Neuronal stem cell (in vitro differentiated cells): ENCODE results near the gene GATAD2A.

Experiments
- DNase-seq: peaks from one replicate; pipeline ENCODE4 v3.0.0-alpha.2; 2013; ENCODE audit warnings: low spot score
- H2AFZ ChIP-seq: one replicate; pipeline ENCODE4 v1.6.1; 2013; ENCODE audit warnings: mild to moderate bottlenecking, low read length, inconsistent platforms
- H2AK5ac ChIP-seq: 2 replicates; pipeline ENCODE4 v1.6.1; 2013; ENCODE audit warnings: low read depth, mild to moderate bottlenecking, inconsistent platforms, low read length, moderate library complexity, mixed read lengths
- H2BK120ac ChIP-seq: 2 replicates; pipeline ENCODE4 v1.6.1; 2013; ENCODE audit warnings: low read depth, mild to moderate bottlenecking, inconsistent platforms, low read length, moderate library complexity, mixed read lengths
- H2BK12ac ChIP-seq: one replicate; pipeline ENCODE4 v1.6.1; 2013; ENCODE audit warnings: low read length, inconsistent platforms
- H2BK15ac ChIP-seq: 2 replicates; pipeline ENCODE4 v1.6.1; 2013; ENCODE audit warnings: mild to moderate bottlenecking, low read length, inconsistent platforms, mixed read lengths
- H2BK5ac ChIP-seq: one replicate; pipeline ENCODE4 v1.6.1; 2013; ENCODE audit warnings: inconsistent platforms, mild to moderate bottlenecking, low read length, moderate library complexity
- H3K14ac ChIP-seq: one replicate; pipeline ENCODE4 v1.6.1; 2013; ENCODE audit warnings: low read length, inconsistent platforms
- H3K18ac ChIP-seq: 2 replicates; pipeline ENCODE4 v1.6.1; 2013; ENCODE audit warnings: low read length, inconsistent platforms
- H3K23ac ChIP-seq: 2 replicates; pipeline ENCODE4 v1.6.1; 2013; ENCODE audit warnings: low read depth, mild to moderate bottlenecking, mixed read lengths, low read length, inconsistent platforms; ENCODE audit not compliant: poor library complexity
- H3K27ac ChIP-seq: replicated peaks from 3 replicates; pipeline ENCODE4 v1.5.1; 2013; ENCODE audit warnings: low read length, inconsistent platforms
- H3K27me3 ChIP-seq, 3 experiments: 2 replicates each; pipeline ENCODE4 v1.6.1; 2013; ENCODE audit warnings: low read length in 3 of 3, mild to moderate bottlenecking in 2 of 3, inconsistent platforms in 1 of 3, low read depth in 1 of 3, mixed read lengths in 1 of 3, moderate library complexity in 1 of 3; ENCODE audit not compliant: control insufficient read depth in 3 of 3, insufficient read depth in 3 of 3
- H3K36me3 ChIP-seq, 2 donors: replicated peaks in 1 of 2; 2 replicates each; pipeline ENCODE4 v1.6.1; 2013; ENCODE audit warnings: low read length in 2 of 2; ENCODE audit not compliant: control insufficient read depth in 2 of 2, insufficient read depth in 2 of 2
- H3K4ac ChIP-seq: 2 replicates; pipeline ENCODE4 v1.6.1; 2013; ENCODE audit warnings: inconsistent platforms, mild to moderate bottlenecking, low read length, moderate library complexity
- H3K4me1 ChIP-seq, 2 donors: 1 replicate in 1 of 2; 2 replicates in 1 of 2; pipeline ENCODE4 v1.6.1; 2013; ENCODE audit warnings: low read length in 2 of 2, low read depth in 1 of 2; ENCODE audit not compliant: control insufficient read depth in 2 of 2, insufficient read depth in 1 of 2
- H3K4me2 ChIP-seq: one replicate; pipeline ENCODE4 v1.6.1; 2013; ENCODE audit warnings: mild to moderate bottlenecking, low read length, inconsistent platforms; ENCODE audit not compliant: insufficient read depth, poor library complexity, severe bottlenecking
- H3K4me3 ChIP-seq, 2 donors: 2 replicates each; pipeline ENCODE4 v1.5.1; 2013; ENCODE audit warnings: low read length in 2 of 2, mild to moderate bottlenecking in 2 of 2, inconsistent platforms in 1 of 2, moderate library complexity in 1 of 2
- H3K79me1 ChIP-seq: one replicate; pipeline ENCODE4 v1.6.1; 2013; ENCODE audit warnings: low read depth, mild to moderate bottlenecking, inconsistent platforms, low read length, moderate library complexity
- H3K9ac ChIP-seq: one replicate; pipeline ENCODE4 v1.6.1; 2013; ENCODE audit warnings: mild to moderate bottlenecking, low read depth, low read length, inconsistent platforms; ENCODE audit not compliant: poor library complexity
- H3K9me3 ChIP-seq, 2 donors: replicated peaks in 1 of 2; 2 replicates each; pipeline versions ENCODE3 to v1.6.1; 2013; ENCODE audit warnings: low read length in 2 of 2, mild to moderate bottlenecking in 2 of 2, inconsistent platforms in 1 of 2, low read depth in 1 of 2, mixed read lengths in 1 of 2, moderate library complexity in 1 of 2; ENCODE audit not compliant: control insufficient read depth in 2 of 2, insufficient read depth in 1 of 2
- H4K8ac ChIP-seq: one replicate; pipeline ENCODE4 v1.6.1; 2013; ENCODE audit warnings: low read depth, mild to moderate bottlenecking, inconsistent platforms, low read length, moderate library complexity
- H4K91ac ChIP-seq: one replicate; pipeline ENCODE4 v1.6.1; 2013; ENCODE audit warnings: low read length, low read depth, mild to moderate bottlenecking, inconsistent platforms; ENCODE audit not compliant: poor library complexity
- WGBS, 2 donors: extraction: QIAGEN DNeasy Blood & Tissue Kit; methylation state at CpG; one replicate each; pipeline ENCODE4 v1.1.7; 2013; ENCODE audit warnings: missing lambda C conversion rate in 2 of 2, mixed read lengths in 1 of 2; ENCODE audit not compliant: insufficient read length in 2 of 2, insufficient replicate concordance in 1 of 2; ENCODE audit errors: extremely low coverage in 2 of 2; 5-methylcytosine and 5-hydroxymethylcytosine counted together

The GATAD2A gene

GRCh38 chr19:19489804-19490204 lies 84.3 kb downstream of the GATAD2A start:
- Histone ChIP-seq H3K27me3 (no peaks in the 10 kb centered on the region), H3K27ac (peak overlapping the region; percentile 64), H2AFZ (no peak overlapping the region), H2BK12ac (no peak overlapping the region), H3K9ac (peak overlapping the region; percentile 55), H3K4me2 (no peak overlapping the region), H3K36me3 (peaks cover 28 to 62% of the 10 kb centered on the region in 2 donors), H3K18ac (peak overlapping the region; percentile 76), H2BK5ac (no peak overlapping the region), H3K14ac (no peak overlapping the region), H3K9me3 (no peaks in the 10 kb centered on the region), H3K4ac (no peak overlapping the region), H3K4me3 (no peak overlapping the region), H4K91ac (no peak overlapping the region), H2AK5ac (peak overlapping the region; percentile 23), H2BK15ac (no peak overlapping the region), H3K79me1 (peaks cover 27% of the 10 kb centered on the region), H3K4me1 (peaks cover 28 to 35% of the 10 kb centered on the region in 2 donors), H4K8ac (no peak overlapping the region), H2BK120ac (no peak overlapping the region), H3K23ac (no peak overlapping the region)
- no CpG with 5 or more reads among the region's 9 CpGs for WGBS, 2 donors
- no peak for DNase-seq

GRCh38 chr19:19490214-19490968 lies 84.9 kb downstream of the GATAD2A start:
- Histone ChIP-seq H3K4ac (no peak overlapping the region), H3K9me3 (no peaks in the 10 kb centered on the region), H3K9ac (no peak overlapping the region), H4K8ac (no peak overlapping the region), H3K36me3 (peaks cover 26 to 60% of the 10 kb centered on the region in 2 donors), H3K27ac (peak overlapping the region; percentile 33), H2BK5ac (no peak overlapping the region), H3K18ac (no peak overlapping the region), H4K91ac (no peak overlapping the region), H3K79me1 (peaks cover 25% of the 10 kb centered on the region), H2BK120ac (no peak overlapping the region), H3K27me3 (no peaks in the 10 kb centered on the region), H2BK15ac (no peak overlapping the region), H3K4me2 (no peak overlapping the region), H2BK12ac (no peak overlapping the region), H3K4me1 (peaks cover 28 to 35% of the 10 kb centered on the region in 2 donors), H3K4me3 (no peak overlapping the region), H3K14ac (no peak overlapping the region), H2AK5ac (no peak overlapping the region), H2AFZ (no peak overlapping the region), H3K23ac (no peak overlapping the region)
- no CpG with 5 or more reads among the region's 20 CpGs for WGBS, 2 donors
- DNase-seq = peak; percentile 85

GRCh38 chr19:19491321-19492025 lies 86.0 kb downstream of the GATAD2A start:
- no peak overlapping the region for H2AK5ac ChIP-seq
- no peaks in the 10 kb centered on the region for H3K27me3 ChIP-seq
- H3K23ac ChIP-seq = no peak overlapping the region
- H3K4me2 ChIP-seq = no peak overlapping the region
- H2BK15ac ChIP-seq = no peak overlapping the region
- no peak overlapping the region for H2BK12ac ChIP-seq
- H3K9ac ChIP-seq = peak overlapping the region; percentile 50
- H3K14ac ChIP-seq = no peak overlapping the region
- peaks cover 28 to 35% of the 10 kb centered on the region in 2 donors for H3K4me1 ChIP-seq
- no peak overlapping the region for H3K4ac ChIP-seq
- no peak overlapping the region for H4K8ac ChIP-seq
- H3K36me3 ChIP-seq = peaks cover 36 to 61% of the 10 kb centered on the region in 2 donors
- H3K18ac ChIP-seq = no peak overlapping the region
- H3K4me3 ChIP-seq = no peak overlapping the region
- DNase-seq = no peak
- no CpG with 5 or more reads among the region's 15 CpGs for WGBS, 2 donors
- no peak overlapping the region for H4K91ac ChIP-seq
- no peak overlapping the region for H3K27ac ChIP-seq
- H2BK5ac ChIP-seq = no peak overlapping the region
- H3K79me1 ChIP-seq = peaks cover 30% of the 10 kb centered on the region
- H2BK120ac ChIP-seq = no peak overlapping the region
- H3K9me3 ChIP-seq = no peaks in the 10 kb centered on the region
- no peak overlapping the region for H2AFZ ChIP-seq

GRCh38 chr19:19492026-19492610 lies 86.6 kb downstream of the GATAD2A start:
- no peak overlapping the region for H3K23ac ChIP-seq

More at GRCh38 chr19:19492026-19492610, 86.6 kb downstream of the GATAD2A start:
- Histone ChIP-seq H3K27ac (no peak overlapping the region), H2BK120ac (no peak overlapping the region), H2AFZ (no peak overlapping the region), H3K4me1 (peaks cover 24 to 29% of the 10 kb centered on the region in 2 donors), H3K9ac (peak overlapping the region; percentile 50), H3K4me3 (no peak overlapping the region), H3K79me1 (peaks cover 24% of the 10 kb centered on the region), H3K27me3 (no peaks in the 10 kb centered on the region), H3K4ac (no peak overlapping the region), H4K8ac (no peak overlapping the region), H2BK15ac (no peak overlapping the region), H3K4me2 (no peak overlapping the region), H4K91ac (no peak overlapping the region), H3K18ac (no peak overlapping the region), H2BK12ac (no peak overlapping the region), H3K36me3 (peaks cover 41 to 61% of the 10 kb centered on the region in 2 donors), H3K9me3 (no peaks in the 10 kb centered on the region), H2BK5ac (no peak overlapping the region), H2AK5ac (no peak overlapping the region), H3K14ac (no peak overlapping the region)
- no peak for DNase-seq
- no CpG with 5 or more reads among the region's 21 CpGs for WGBS, 2 donors
